Measurements from ENCODE around the gene AOC2.
A peak's percentile ranks its signal among the peaks of the same experiment; 100 is the strongest.
"Not testable (repeated sequence)": the region's sequence is repeated elsewhere in the genome, so short reads cannot be mapped to it uniquely, and the experiment has no call there.

Gene AOC2

DNA sequence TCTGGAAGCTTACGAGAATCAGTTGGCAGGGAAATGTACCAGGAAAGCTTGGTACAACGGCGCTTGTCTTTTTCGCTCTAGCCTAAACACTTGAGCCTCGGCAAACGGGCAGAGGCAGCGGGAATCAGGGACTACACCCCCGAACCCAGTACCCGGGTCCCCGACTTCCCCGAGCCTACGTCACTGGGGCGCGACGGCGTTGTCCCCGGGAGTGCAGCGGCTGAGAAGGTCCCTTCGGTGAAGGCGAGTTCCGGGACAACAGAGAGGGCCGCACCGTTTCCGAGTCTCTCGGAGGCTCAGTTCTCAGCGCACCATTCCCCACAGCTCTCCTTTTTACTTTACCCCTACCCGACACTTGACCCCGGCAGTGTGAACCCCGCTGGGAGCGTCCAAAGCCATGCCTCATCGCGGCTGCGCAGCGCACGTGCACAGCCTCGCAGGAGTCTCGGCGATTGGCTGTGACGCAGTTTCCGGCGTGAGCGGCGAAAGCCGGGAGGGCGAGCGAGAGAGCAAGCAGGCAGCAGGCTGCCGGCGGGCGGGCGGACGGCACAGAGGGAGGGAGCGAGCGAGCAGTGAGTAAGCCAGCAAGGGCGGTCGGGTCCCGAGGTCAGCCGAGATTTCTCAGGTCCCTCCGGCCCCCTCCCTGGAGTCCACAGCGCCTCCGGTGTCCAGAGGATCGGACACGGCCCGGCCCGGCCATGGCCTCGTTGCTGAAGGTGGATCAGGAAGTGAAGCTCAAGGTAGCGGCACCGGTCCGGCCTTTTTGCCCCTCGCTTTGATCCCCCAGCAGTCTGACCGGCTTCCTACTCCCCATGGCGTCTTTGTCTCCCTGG lies 11.2 kb upstream of the AOC2 start, which contains the start of gene PSME3:
TSS of gene PSME3 (plus strand) at position 464 of the 833 bp plus-strand sequence. CDS start at position 699, 235 bp downstream.
- peak; percentile 83 to 84 for DNase-seq (ENCODE audit: low read depth in 2 of 2)

DNA sequence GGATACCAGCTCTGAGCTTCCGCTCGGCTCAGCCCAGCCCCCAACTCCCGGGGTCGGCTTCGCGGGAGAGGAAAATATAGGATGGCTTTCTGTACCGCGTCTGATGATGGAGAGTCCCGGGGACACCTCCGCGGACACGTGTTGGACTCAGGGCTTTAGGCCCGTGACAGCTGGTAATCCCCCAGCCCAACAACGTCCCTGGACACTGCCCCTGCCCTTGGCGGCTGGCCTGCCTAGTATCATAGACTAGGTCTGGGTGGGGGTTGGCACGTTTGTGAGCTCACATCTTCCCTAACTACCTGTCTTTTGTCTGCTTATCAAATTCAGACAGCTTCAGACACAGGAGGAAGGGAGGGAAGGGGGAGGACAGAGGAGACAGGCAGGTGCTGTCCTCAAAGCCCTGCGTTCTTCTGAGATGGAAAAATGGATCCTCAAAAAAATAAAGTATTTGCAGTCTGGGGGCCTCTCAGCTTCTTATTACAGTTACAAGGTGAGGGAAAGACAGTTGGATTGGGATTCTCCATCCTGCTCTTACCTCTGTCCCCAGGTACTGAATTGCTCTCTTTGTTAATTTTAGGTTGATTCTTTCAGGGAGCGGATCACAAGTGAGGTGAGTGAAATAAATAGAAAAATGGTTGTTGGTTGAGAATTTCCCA lies 10.5 kb upstream of the AOC2 start:
- no peak for DNase-seq (ENCODE audit: low read depth in 2 of 2)

DNA sequence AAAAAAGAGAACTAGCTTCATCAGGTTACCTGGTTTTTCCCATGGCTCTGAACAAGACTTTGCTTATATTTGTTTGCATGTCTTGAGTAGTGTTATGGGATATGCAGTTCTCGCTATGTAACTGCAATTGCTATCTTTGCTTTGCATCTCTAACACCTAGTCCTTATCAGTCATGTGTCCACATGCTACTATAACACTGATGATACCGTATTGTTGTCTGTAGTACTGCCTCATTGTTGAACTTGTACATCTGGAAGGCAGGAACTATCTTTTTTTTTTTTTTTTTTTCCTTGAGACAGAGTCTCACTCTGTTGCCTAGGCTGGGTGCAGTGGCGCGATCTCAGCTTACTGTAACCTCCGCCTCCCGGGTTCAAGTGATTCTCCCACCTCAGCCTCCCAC lies 8.6 kb upstream of the AOC2 start:
- DNase-seq (ENCODE audit: low read depth in 2 of 2): no peak

DNA sequence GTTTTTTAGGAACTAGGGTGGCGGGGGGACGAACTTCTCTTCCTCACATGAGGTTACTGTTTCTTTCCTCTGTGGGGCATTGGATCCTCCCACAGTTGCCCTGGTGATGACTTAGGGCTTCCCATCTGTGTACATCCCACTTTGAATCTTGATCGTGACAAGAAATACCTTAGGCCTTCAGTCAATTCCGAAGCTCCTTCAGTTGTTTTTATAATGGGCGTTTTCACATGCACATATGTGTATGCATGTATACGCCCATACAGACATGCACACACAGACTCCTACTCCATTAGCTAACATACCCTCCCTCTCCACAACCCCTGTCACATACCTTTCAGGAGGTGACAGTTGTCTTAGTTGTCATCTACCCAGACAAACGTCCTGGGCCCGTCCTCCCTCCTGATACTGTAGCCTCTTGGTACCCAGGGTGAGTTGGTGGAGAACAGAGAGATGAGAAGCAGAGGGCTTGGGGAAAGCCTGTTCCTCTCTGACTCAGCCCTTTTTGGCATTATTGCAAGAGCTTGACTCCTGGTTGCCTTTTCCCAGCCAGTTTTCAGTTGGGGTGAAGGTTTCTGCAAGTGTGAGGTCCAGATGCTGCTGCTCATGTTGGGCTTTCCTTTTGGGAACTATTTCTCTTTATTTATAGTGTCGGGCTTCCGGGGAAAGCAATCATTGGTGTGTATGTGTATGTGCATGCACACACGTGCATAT lies 2.2 kb upstream of the AOC2 start:
- no peak for DNase-seq (ENCODE audit: low read depth in 2 of 2)

DNA sequence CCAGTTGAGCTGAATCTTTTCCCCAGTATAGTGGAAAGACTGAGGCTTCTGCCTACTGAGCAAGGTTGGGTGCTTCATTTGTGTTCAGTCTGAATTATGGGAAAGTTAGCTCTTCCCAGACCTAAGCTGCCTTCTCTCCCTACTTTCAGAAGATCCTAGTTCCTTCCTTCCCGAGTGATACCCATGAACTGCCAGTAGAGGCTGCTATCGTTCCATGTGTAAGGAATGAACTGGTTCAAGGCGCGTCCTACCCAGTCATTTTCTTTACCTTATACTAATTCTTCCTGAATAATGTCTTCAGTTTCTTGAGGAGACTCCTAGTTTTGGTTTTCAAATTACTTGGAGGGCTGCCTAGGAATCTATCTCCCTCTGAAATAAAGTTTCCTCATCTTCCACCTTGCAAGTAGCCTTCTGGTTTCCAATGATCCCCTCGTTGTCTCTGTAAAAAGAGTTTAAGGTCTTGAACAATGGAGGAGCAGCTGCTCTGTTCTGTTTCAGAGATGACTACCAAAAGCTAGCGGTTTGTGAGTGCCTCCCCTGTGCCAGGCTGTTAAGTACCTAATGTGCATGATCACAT lies 934 bp upstream of the AOC2 start:
- no peak for DNase-seq (ENCODE audit: low read depth in 2 of 2)

DNA sequence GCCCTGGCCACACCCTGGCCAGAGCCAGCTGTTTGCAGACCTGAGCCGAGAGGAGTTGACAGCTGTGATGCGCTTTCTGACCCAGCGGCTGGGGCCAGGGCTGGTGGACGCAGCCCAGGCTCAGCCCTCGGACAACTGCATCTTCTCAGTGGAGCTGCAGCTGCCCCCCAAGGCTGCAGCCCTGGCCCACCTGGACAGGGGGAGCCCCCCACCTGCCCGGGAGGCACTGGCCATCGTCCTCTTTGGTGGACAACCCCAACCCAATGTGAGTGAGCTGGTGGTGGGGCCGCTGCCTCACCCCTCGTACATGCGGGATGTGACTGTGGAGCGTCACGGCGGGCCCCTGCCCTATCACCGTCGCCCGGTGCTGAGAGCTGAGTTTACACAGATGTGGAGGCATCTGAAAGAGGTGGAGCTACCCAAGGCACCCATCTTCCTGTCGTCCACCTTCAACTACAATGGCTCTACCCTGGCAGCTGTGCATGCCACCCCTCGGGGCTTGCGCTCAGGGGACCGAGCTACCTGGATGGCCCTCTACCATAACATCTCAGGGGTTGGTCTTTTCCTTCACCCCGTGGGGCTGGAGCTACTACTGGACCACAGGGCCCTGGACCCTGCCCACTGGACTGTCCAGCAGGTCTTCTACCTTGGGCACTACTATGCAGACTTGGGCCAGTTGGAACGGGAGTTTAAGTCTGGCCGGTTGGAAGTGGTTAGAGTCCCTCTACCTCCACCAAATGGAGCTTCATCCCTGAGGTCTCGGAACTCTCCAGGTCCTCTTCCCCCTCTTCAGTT lies 578 bp downstream of the AOC2 start:
- no peak for DNase-seq (ENCODE audit: low read depth in 2 of 2)

DNA sequence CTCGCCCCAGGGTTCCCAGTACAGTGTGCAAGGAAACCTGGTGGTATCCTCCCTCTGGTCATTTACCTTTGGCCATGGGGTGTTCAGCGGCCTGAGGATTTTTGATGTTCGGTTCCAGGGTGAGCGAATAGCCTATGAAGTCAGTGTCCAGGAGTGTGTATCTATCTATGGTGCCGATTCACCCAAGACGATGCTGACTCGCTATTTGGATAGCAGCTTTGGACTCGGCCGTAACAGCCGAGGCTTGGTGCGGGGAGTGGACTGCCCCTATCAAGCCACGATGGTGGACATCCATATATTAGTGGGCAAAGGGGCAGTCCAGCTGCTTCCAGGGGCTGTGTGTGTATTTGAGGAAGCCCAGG lies 1.2 kb downstream of the AOC2 start:
- no peak for DNase-seq (ENCODE audit: low read depth in 2 of 2)

DNA sequence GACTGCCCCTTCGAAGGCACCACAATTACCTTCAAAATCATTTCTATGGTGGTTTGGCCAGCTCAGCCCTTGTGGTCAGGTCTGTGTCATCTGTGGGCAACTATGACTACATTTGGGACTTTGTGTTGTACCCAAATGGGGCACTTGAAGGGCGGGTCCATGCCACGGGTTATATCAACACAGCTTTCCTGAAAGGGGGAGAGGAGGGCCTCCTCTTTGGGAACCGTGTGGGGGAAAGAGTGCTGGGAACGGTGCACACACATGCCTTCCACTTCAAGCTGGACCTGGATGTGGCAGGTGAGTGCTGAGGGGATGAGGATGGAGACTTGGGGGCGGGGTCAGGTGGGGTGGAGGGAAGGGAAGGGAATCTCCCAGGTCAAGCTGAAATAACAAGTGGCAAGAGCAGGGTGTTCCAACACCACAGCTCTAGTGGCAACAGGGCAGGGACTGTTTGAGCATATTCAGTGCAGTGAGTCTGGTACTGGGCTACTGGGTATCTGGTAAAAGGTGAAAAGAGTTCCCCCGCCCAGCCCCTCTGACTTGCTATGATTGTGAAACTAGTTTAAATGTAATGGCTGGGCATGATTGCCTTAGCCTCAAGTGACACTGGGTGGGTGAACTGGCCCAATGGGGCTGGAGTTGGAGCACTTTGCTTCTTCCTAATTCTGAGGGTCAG lies 1.7 kb downstream of the AOC2 start:
- DNase-seq (ENCODE audit: low read depth in 2 of 2): peak in 1 of 2 donors; percentile 45

DNA sequence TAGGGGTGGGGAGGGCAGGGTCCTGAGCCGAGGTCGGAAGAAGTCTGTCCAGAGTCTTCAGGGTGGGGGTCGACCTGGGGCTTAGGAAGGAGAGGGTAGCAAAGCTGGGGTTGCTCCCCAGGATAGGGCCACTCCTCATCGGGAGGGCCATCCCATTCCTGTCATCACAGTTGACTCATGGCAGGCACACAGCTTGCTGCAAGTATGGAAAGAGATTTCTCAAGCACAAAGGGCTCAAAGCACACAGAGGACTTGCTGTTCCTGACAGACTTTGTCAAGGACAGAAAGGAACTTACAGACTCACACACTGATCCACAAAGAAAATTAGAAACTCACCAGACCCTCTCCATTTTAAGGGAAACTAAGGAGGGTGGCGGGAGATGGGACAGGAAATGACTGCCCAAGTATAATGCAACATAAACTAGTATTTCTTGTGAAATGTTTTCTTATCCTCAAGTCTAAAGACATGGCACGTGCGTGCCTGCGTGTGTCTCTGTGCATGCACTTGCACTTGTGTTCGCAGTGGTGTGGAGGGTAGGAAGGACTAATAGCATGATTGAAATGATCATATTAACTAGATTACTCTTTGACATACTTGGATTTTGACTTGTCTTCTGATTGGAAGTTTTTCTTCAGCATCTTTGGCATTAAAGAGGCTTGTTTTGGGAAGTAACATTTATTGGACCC lies 2.4 kb downstream of the AOC2 start:
- no peak for DNase-seq (ENCODE audit: low read depth in 2 of 2)

DNA sequence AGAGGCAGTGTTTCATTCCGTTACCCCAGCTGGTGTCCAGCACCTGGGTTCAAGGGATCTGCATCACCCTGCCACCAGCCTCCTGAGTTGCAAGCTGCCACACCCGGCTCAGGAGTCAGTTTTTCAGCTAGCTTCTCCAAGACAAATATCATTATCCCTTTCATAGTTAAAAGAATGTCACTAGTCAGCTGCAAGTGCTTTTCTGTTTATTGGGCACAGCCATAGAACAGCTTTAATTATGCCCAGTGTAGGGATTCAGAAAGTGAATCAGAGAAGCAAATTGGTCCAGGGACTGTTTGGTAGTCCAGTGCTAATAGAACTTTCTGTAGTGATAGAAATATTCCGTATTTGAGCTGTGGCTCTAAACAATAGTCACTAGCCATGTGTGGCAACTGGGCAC lies 3.7 kb downstream of the AOC2 start:
- no peak for DNase-seq (ENCODE audit: low read depth in 2 of 2)

DNA sequence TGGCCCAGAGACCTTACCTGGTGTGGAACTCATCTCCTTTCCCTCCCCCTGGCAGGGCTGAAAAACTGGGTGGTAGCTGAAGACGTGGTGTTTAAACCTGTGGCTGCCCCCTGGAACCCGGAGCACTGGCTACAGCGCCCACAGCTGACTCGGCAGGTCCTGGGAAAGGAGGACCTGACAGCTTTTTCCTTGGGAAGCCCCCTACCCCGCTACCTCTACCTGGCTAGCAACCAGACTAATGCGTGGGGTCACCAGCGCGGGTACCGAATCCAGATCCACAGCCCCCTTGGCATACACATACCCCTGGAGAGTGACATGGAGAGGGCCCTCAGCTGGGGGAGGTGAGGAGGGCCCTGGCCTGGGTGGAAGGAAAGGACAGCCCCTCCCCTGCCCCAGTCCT lies 4.7 kb downstream of the AOC2 start:
- no peak for DNase-seq (ENCODE audit: low read depth in 2 of 2)

DNA sequence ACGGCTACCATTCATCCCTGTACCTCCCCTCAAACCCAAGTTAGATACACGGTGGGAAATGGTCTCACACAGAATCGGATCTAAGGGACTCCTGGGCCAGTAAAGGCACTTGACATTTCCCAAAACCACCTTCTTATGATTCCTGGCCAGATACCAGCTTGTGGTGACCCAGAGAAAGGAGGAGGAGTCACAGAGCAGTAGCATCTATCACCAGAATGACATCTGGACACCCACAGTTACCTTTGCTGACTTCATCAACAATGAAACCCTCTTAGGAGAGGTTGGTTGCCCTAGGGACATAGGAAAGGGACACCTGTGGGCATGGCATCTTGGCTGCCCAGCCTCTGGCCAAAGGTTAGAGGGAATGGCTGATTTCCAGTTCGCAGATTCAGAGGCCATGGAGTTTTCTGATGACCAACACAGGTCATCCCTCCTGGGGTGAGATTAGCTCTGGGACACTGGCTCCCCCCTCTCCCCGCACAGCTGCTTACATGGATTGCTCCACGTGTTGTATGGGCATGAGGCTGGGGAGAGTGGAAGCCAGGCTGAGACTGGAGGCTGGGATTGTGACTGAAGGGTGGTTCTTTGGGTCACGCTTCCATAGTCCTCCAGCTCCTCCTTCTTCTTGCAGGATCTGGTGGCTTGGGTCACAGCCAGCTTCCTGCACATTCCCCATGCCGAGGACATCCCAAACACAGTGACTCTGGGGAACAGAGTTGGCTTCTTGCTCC lies 5.2 kb downstream of the AOC2 start:
- DNase-seq (ENCODE audit: low read depth in 2 of 2): no peak

DNA sequence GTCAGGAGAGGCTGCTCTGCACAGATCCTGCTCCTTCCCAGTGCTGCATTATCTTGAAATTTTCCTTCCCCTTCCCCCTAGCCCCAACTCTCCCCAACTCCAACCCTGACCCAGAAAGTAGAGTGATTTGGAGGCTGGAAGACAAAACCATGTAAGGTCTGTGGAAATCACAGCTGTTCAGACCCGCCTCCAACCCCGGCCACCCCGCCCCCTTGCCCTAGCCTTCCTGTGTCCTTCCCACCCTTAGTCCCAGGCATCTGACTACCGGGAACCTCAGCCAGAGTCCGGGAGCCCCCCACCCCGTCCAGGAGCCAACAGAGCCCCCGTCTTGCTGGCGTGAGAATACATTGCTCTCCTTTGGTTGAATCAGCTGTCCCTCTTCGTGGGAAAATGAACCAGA lies 6.6 kb downstream of the AOC2 start, which contains the start of gene AOC3:
TSS of gene AOC3 (plus strand) at position 246 of the 400 bp plus-strand sequence. CDS start at position 391, 145 bp downstream.
- DNase-seq (ENCODE audit: low read depth in 2 of 2): no peak

DNA sequence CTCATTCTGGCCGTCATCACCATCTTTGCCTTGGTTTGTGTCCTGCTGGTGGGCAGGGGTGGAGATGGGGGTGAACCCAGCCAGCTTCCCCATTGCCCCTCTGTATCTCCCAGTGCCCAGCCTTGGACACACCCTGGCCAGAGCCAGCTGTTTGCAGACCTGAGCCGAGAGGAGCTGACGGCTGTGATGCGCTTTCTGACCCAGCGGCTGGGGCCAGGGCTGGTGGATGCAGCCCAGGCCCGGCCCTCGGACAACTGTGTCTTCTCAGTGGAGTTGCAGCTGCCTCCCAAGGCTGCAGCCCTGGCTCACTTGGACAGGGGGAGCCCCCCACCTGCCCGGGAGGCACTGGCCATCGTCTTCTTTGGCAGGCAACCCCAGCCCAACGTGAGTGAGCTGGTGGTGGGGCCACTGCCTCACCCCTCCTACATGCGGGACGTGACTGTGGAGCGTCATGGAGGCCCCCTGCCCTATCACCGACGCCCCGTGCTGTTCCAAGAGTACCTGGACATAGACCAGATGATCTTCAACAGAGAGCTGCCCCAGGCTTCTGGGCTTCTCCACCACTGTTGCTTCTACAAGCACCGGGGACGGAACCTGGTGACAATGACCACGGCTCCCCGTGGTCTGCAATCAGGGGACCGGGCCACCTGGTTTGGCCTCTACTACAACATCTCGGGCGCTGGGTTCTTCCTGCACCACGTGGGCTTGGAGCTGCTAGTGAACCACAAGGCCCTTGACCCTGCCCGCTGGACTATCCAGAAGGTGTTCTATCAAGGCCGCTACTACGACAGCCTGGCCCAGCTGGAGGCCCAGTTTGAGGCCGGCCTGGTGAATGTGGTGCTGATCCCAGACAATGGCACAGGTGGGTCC lies 7.2 kb downstream of the AOC2 start:
- DNase-seq (ENCODE audit: low read depth in 2 of 2): not testable (repeated sequence)

DNA sequence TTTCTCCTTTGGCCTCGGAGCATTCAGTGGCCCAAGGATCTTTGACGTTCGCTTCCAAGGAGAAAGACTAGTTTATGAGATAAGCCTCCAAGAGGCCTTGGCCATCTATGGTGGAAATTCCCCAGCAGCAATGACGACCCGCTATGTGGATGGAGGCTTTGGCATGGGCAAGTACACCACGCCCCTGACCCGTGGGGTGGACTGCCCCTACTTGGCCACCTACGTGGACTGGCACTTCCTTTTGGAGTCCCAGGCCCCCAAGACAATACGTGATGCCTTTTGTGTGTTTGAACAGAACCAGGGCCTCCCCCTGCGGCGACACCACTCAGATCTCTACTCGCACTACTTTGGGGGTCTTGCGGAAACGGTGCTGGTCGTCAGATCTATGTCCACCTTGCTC lies 8.0 kb downstream of the AOC2 start:
- no peak for DNase-seq (ENCODE audit: low read depth in 2 of 2)

DNA sequence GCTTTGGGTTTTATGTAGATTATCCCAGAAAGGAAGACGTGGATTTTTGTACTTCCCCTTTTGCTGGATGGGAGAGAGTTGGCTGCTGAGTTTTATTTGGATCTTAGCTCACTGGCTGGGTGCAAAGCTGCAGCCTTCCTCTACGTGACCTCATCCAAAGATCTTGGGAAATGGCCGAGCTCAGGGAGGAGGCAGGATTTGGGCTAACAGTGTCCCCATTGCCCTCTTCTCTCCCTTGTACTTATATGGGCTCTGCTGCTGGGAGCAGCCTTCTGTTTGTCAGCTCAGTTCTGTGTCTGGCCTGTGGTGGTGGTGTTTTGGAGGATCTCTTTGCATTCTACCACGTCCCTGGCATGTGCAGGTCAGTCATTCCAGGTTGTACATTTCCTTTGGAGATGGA lies 8.6 kb downstream of the AOC2 start:
- DNase-seq (ENCODE audit: low read depth in 2 of 2): no peak

DNA sequence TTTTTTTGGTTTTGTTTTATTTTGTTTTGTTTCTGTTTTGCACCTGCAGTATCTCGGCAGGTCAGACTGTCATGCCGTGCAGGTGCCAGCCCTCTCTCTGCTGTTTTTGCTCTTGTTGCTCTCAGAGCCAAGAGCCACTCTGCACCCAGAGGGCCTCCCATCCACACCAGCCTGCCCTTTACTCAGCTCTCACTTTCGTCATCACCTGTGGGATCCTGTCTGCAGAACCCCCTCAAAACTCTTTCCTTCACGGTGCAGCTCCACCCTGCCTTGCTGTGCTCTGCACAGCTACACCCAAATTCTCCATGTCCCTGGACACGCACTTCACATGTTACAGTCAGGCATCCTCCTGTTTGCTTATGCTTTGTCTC lies 9.2 kb downstream of the AOC2 start:
- DNase-seq (ENCODE audit: low read depth in 2 of 2): no peak

DNA sequence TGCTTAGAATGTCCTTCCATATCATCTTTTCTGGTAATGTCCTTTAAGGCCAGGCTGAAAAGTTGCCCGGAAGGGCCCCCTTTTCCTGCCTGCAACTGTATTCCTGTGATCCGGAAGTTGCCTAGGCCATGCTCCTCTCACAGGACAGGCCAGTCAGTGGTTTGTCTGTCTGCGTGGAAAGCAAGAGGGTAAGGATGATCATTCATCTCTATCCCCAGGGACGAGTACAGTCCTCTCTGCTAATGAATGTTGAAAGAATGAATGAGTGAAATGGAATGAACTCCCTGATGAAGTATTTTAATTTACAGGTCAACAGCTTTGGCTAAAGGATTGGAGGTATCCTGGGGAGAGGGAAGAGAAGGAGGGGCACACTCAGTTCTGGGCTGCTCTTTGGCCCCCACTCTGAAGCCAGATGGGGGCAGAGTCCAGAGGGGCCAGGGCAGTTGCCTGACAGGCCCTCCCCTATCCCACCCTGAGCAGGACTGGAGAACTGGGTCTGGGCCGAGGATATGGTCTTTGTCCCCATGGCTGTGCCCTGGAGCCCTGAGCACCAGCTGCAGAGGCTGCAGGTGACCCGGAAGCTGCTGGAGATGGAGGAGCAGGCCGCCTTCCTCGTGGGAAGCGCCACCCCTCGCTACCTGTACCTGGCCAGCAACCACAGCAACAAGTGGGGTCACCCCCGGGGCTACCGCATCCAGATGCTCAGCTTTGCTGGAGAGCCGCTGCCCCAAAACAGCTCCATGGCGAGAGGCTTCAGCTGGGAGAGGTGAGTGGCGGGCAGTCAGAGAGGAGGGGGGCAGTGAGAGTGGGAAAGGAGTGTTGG lies 9.8 kb downstream of the AOC2 start:
- DNase-seq (ENCODE audit: low read depth in 2 of 2): no peak
